Mammary epithelial cell (primary cell): ENCODE data around the gene KDM7A.

Source experiments
- CTCF ChIP-seq, 2 donors: IDR thresholded peaks in 1 of 2; conservative IDR thresholded peaks in 1 of 2; 2 replicates each; pipeline ENCODE4 v1.5.1; 2011 to 2012; ENCODE audit warnings: inconsistent platforms in 2 of 2, low read length in 2 of 2, mild to moderate bottlenecking in 2 of 2, control low read depth in 1 of 2, low read depth in 1 of 2; ENCODE audit not compliant: insufficient read depth in 1 of 2; ENCODE audit errors: extremely low read depth in 1 of 2
- EZH2 ChIP-seq: IDR thresholded peaks from 2 replicates; pipeline ENCODE4 v1.6.1; 2012; ENCODE audit warnings: low read length, inconsistent platforms, borderline replicate concordance

DNA sequence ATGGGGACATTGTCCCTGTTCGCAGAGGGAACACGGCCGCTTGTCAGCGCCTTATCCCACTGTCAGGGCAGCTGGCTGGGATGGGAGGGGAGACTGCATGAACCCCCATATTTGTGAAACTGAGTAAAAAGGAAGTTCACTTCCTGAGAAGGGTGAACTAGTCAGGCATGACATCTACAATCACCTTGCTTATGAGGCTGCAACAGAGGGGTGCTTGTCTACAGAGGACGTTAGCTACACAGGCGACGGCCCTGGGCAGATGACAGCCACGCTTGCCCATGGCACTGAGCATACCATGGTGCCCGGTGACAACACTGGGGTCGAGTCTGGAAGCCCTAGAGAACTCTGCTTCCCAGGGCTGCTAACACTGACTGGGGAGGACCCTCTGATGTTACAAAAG lies 46.0 kb upstream of the KDM7A start:
- TF ChIP-seq CTCF (conservative IDR thresholded peaks at IDR 0.05 in 1 of 2, IDR thresholded peaks at IDR 0.05 in 1 of 2; ENCODE audit: extremely low read depth in 1 of 2, insufficient read depth in 1 of 2, low read depth in 1 of 2, low read length in 2 of 2) (no peak), EZH2 (no peak)
